MM.1S (cell line): ENCODE measurements around the gene MCL1.

ENCODE experiments used
- DNase-seq: peaks from one replicate; pipeline ENCODE4 v3.0.0-alpha.2; 2015
- H2AFZ ChIP-seq: fragments of 300-600 bp; sonication (generic); 2 replicates; pipeline ENCODE4 v1.6.0; 2016; ENCODE audit warnings: antibody characterized with exemption, low read length
- H3F3A ChIP-seq: fragments of 300-600 bp; sonication (generic); 2 replicates; pipeline ENCODE4 v1.6.1; 2016; ENCODE audit warnings: mild to moderate bottlenecking, antibody characterized with exemption, low read length, moderate library complexity, mixed read lengths; ENCODE audit not compliant: insufficient read depth
- H3K27ac ChIP-seq: fragments of 300-600 bp; sonication (generic); 2 replicates; pipeline ENCODE4 v1.5.1; 2016; ENCODE audit warnings: mild to moderate bottlenecking, low read length
- H3K27me3 ChIP-seq: fragments of 300-600 bp; sonication (generic); replicated peaks from 2 replicates; pipeline ENCODE4 v1.6.0; 2016; ENCODE audit warnings: low read length; ENCODE audit not compliant: insufficient read depth
- H3K36me3 ChIP-seq: fragments of 300-600 bp; sonication (generic); replicated peaks from 2 replicates; pipeline ENCODE4 v1.6.1; 2016; ENCODE audit warnings: mild to moderate bottlenecking, low read length, mixed read lengths; ENCODE audit not compliant: insufficient read depth
- H3K4me1 ChIP-seq: fragments of 300-600 bp; sonication (generic); 2 replicates; pipeline ENCODE4 v1.6.1; 2016; ENCODE audit warnings: low read length, mixed read lengths
- H3K4me2 ChIP-seq: fragments of 300-600 bp; sonication (generic); 2 replicates; pipeline ENCODE4 v1.6.0; 2016; ENCODE audit warnings: low read depth, low read length
- H3K4me3 ChIP-seq: fragments of 300-600 bp; sonication (generic); 2 replicates; pipeline ENCODE4 v1.5.1; 2016; ENCODE audit warnings: low read length, mixed read lengths
- H3K79me2 ChIP-seq: fragments of 300-600 bp; sonication (generic); 2 replicates; pipeline ENCODE4 v1.6.1; 2016; ENCODE audit warnings: mixed run types, low read length, mixed read lengths
- H3K9ac ChIP-seq: fragments of 300-600 bp; sonication (generic); 2 replicates; pipeline ENCODE4 v1.6.1; 2016; ENCODE audit warnings: low read length, mixed read lengths
- H3K9me2 ChIP-seq: fragments of 300-600 bp; sonication (generic); replicated peaks from 2 replicates; pipeline ENCODE4 v1.6.1; 2016; ENCODE audit warnings: mild to moderate bottlenecking, low read length, mixed read lengths; ENCODE audit not compliant: insufficient read depth
- H3K9me3 ChIP-seq: fragments of 300-600 bp; sonication (generic); replicated peaks from 2 replicates; pipeline ENCODE4 v1.6.1; 2016; ENCODE audit warnings: mild to moderate bottlenecking, low read length, mixed read lengths; ENCODE audit not compliant: insufficient read depth
- H4K20me1 ChIP-seq: fragments of 300-600 bp; sonication (generic); 2 replicates; pipeline ENCODE4 v1.6.1; 2016; ENCODE audit warnings: mild to moderate bottlenecking, low read length, moderate library complexity, mixed read lengths; ENCODE audit not compliant: insufficient read depth
- EZH2 ChIP-seq: fragments of 300-600 bp; sonication (generic); optimal IDR thresholded peaks from 2 replicates; pipeline ENCODE3; 2017; ENCODE audit warnings: low read depth, mild to moderate bottlenecking, antibody characterized with exemption, low read length, mixed read lengths
- EZH2phosphoT487 ChIP-seq: fragments of 300-600 bp; sonication (generic); IDR thresholded peaks from 2 replicates; pipeline ENCODE4 v1.6.1; 2018; ENCODE audit warnings: antibody characterized with exemption, low read length
- TF ChIP-seq, protein P1 (sequence below): fragments of 300-600 bp; sonication (generic); IDR thresholded peaks from 2 replicates; pipeline ENCODE4 v1.5.1; 2016; ENCODE audit warnings: antibody characterized with exemption, low read length, mixed read lengths

Gene MCL1

DNA sequence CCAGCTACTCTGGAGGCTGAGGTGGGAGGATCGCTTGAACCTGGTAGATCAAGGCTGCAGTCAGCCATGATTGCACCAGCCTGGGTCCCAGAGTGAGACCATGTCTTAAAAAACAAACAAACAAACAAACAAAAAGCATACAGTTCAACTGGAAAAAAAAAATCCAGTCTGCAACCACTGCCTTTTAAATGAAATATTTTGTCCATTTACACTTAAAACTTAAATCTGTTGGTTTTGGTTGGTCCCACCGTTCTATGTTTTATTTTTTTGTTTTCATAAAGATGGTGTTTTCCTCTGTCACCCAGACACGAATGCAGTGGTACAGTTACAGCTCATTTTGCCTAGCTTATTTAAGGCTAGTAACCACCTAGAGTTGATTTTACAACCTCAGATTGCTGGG is 54.1 kb downstream of the MCL1 start:
- H3K36me3 ChIP-seq: no peaks in the 10 kb centered on the region
- no peak overlapping the region for H3K4me3 ChIP-seq
- no peaks in the 10 kb centered on the region for H3K9me3 ChIP-seq
- no peak overlapping the region for H3K4me2 ChIP-seq
- no peak for DNase-seq
- H3F3A ChIP-seq: no peaks in the 10 kb centered on the region
- no peaks in the 10 kb centered on the region for H3K9me2 ChIP-seq
- H3K4me1 ChIP-seq: no peaks in the 10 kb centered on the region
- H3K27ac ChIP-seq: no peak overlapping the region
- H2AFZ ChIP-seq: no peak overlapping the region
- H3K9ac ChIP-seq: no peak overlapping the region
- TF ChIP-seq, protein P1, sequence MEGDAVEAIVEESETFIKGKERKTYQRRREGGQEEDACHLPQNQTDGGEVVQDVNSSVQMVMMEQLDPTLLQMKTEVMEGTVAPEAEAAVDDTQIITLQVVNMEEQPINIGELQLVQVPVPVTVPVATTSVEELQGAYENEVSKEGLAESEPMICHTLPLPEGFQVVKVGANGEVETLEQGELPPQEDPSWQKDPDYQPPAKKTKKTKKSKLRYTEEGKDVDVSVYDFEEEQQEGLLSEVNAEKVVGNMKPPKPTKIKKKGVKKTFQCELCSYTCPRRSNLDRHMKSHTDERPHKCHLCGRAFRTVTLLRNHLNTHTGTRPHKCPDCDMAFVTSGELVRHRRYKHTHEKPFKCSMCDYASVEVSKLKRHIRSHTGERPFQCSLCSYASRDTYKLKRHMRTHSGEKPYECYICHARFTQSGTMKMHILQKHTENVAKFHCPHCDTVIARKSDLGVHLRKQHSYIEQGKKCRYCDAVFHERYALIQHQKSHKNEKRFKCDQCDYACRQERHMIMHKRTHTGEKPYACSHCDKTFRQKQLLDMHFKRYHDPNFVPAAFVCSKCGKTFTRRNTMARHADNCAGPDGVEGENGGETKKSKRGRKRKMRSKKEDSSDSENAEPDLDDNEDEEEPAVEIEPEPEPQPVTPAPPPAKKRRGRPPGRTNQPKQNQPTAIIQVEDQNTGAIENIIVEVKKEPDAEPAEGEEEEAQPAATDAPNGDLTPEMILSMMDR: no peak
- TF ChIP-seq EZH2 (no peak), EZH2phosphoT487 (no peak)
- H4K20me1 ChIP-seq: no peaks in the 10 kb centered on the region
- H3K27me3 ChIP-seq: no peaks in the 10 kb centered on the region
- H3K79me2 ChIP-seq: no peaks in the 10 kb centered on the region
